CD4-positive, alpha-beta T cell treated with Interleukin-1 beta for 1 hour (primary cell): ENCODE measurements around the gene SWAP70.
"Not testable (repeated sequence)": the region's sequence is repeated elsewhere in the genome, so short reads cannot be mapped to it uniquely, and the experiment has no call there.

Experiments used
- DNase-seq, 2 donors: peaks; one replicate each; pipeline ENCODE4 v3.0.0-alpha.2; 2020 to 2022

Gene SWAP70

GRCh38 chr11:9663699-9664275 is at the start of gene SWAP70:
Gene SWAP70, plus strand, starts transcription at chr11:9664077. Its CDS starts 103 bp downstream, at chr11:9664180.
- DNase-seq, result peak; percentile 78 to 88

GRCh38 chr11:9615031-9615451 is 48.8 kb upstream of the SWAP70 start:
- peak; percentile 5 to 68 for DNase-seq

- no peak for DNase-seq
These were observed 47.7 kb upstream of the SWAP70 start for GRCh38 chr11:9616042-9616675.

GRCh38 chr11:9616858-9617257 is 47.0 kb upstream of the SWAP70 start:
- no peak for DNase-seq

- no peak for DNase-seq
These were observed 45.9 kb upstream of the SWAP70 start for GRCh38 chr11:9617940-9618339.

GRCh38 chr11:9619004-9619403 is 44.9 kb upstream of the SWAP70 start:
- DNase-seq, result no peak

GRCh38 chr11:9619971-9620370 is 43.9 kb upstream of the SWAP70 start:
- no peak for DNase-seq

GRCh38 chr11:9622353-9622752 is 41.5 kb upstream of the SWAP70 start:
- DNase-seq, result not testable (repeated sequence)

- not testable (repeated sequence) for DNase-seq
These were observed 40.8 kb upstream of the SWAP70 start for GRCh38 chr11:9623053-9623452.

GRCh38 chr11:9624448-9624847 is 39.4 kb upstream of the SWAP70 start:
- DNase-seq, result no peak

GRCh38 chr11:9625162-9625561 is 38.7 kb upstream of the SWAP70 start:
- no peak for DNase-seq

- DNase-seq, result no peak
These were observed 38.1 kb upstream of the SWAP70 start for GRCh38 chr11:9625728-9626127.

GRCh38 chr11:9626496-9627394 is 37.1 kb upstream of the SWAP70 start:
- no peak for DNase-seq

- DNase-seq, result no peak
These were observed 34.8 kb upstream of the SWAP70 start for GRCh38 chr11:9629064-9629463.

GRCh38 chr11:9633679-9634078 is 30.2 kb upstream of the SWAP70 start:
- no peak for DNase-seq

GRCh38 chr11:9636691-9637090 is 27.2 kb upstream of the SWAP70 start:
- no peak for DNase-seq

- peak in 1 of 2 donors; percentile 3 for DNase-seq
These were observed 24.8 kb upstream of the SWAP70 start for GRCh38 chr11:9639099-9639498.

- DNase-seq, result peak in 1 of 2 donors; percentile 51
These were observed 23.9 kb upstream of the SWAP70 start for GRCh38 chr11:9639985-9640384.

GRCh38 chr11:9642894-9643293 is 21.0 kb upstream of the SWAP70 start:
- no peak for DNase-seq

- DNase-seq, result no peak
These were observed 20.1 kb upstream of the SWAP70 start for GRCh38 chr11:9643751-9644150.

GRCh38 chr11:9645881-9646280 is 18.0 kb upstream of the SWAP70 start:
- no peak for DNase-seq

GRCh38 chr11:9646324-9646723 is 17.6 kb upstream of the SWAP70 start:
- DNase-seq, result no peak

- DNase-seq, result no peak
These were observed 12.4 kb upstream of the SWAP70 start for GRCh38 chr11:9651481-9651880.
